GM12872 (cell line): ENCODE measurements around the gene DDIT3.

Experiments used
- CTCF ChIP-seq: IDR thresholded peaks from 3 replicates; pipeline ENCODE4 v1.5.1; 2011; ENCODE audit warnings: low read depth, mild to moderate bottlenecking, low read length, moderate library complexity; ENCODE audit not compliant: insufficient read depth

Gene DDIT3, protein sequence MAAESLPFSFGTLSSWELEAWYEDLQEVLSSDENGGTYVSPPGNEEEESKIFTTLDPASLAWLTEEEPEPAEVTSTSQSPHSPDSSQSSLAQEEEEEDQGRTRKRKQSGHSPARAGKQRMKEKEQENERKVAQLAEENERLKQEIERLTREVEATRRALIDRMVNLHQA

GRCh38 chr12:57520053-57520818 is at the start of gene DDIT3:
Gene DDIT3, minus strand, starts transcription at chr12:57520514. Its CDS starts 3,108 bp downstream, at chr12:57517406.
- TF ChIP-seq CTCF: no peak

DNA sequence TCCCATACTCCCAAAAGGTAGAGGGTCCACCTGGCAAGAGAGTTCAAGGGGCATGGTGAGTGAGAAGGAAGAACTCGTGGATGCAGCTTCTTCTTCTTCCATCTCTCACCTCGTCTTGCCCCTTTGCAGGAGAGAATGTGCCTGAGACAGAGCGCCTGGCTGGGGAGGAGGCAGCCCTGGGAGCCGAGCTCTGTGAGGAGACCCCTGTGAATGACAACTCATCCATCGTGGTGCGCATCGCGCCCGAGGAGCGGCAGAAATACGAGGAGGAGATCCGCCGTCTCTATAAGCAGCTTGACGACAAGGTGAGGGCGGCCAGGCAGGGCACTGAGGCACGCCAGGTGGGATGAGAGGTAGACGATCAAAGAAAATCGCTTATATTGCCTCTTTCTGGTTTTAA is 49.5 kb upstream of the DDIT3 start:
- TF ChIP-seq CTCF: no peak

DNA sequence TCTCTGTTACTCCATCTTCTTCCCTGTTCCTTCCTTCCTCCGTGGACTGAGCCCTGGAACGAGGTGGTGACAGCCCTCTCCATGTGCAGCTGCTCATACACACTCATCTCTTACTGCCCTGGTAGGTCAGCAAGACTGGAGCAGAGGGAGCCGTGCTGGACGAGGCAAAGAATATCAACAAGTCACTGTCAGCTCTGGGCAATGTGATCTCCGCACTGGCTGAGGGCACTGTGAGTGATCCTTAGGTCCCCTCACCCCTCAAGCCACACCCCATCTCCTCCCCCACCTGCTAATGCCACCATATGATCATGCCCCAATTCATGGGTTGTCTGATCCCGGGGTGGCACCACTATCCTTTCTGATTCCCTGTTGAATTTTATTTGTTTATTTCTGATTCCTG is 48.5 kb upstream of the DDIT3 start:
- TF ChIP-seq CTCF: no peak

GRCh38 chr12:57564178-57564740 is 43.9 kb upstream of the DDIT3 start:
- TF ChIP-seq CTCF: no peak

DNA sequence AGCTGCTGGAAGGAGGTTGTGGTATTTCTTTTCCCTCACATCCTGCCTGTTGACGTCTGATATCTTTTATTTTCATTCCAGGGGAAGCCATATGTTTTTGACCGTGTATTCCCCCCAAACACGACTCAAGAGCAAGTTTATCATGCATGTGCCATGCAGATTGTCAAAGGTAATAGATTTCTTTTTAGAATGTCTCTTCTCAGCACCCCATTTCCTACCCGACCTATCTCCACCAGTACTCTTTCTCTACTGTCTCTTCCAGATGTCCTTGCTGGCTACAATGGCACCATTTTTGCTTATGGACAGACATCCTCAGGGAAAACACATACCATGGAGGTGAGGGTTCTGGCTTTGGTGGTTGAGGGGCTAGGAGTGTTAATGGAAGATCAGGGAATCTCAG is 43.0 kb upstream of the DDIT3 start:
- TF ChIP-seq CTCF: no peak

DNA sequence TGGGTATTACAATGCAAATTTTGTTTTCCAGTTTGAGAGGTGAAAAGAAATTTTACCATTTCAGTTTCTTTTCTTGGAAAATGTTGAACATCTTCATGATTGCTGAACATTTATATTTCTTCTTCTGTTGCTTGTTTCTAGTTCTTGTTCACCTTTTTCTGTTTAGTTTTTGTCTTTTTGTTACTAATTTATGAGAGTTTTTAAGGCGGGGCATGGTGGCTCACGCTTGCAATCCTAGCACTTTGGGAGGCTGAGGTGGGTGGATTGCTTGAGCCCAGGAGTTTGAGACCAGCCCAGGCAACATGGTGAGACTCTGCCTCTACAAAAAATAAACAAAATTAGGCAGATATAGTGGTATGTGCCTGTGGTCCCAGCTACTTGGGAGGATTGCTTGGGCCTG is 40.2 kb upstream of the DDIT3 start:
- no peak for TF ChIP-seq CTCF

GRCh38 chr12:57558864-57559263 is 38.5 kb upstream of the DDIT3 start:
- TF ChIP-seq CTCF: no peak
